Gastroesophageal sphincter (tissue), 4 donors: ENCODE measurements around the gene ATRX. TPM values are rescaled to one million over a fixed set of nuclear protein-coding genes. Genes with fewer than 3 reads are reported as not detected.
"Not testable (repeated sequence)": the region's sequence is repeated elsewhere in the genome, so short reads cannot be mapped to it uniquely, and the experiment has no call there.

Experiments
- ATAC-seq: fragments of 150-250 bp; one replicate; pipeline ENCODE4 v1.9.1; 2016; ENCODE audit warnings: mild to moderate bottlenecking, moderate library complexity
- H3K27ac ChIP-seq, 4 donors: fragments of 200-600 bp; sonication (generic) in 3 of 4; 1 replicate in 3 of 4; 2 replicates in 1 of 4; pipeline ENCODE4 v1.5.1; 2016 to 2019
- H3K27me3 ChIP-seq: fragments of 200-600 bp; sonication (generic); one replicate; pipeline ENCODE4 v1.5.1; 2019
- H3K36me3 ChIP-seq, 2 donors: fragments of 200-600 bp; sonication (generic); one replicate each; pipeline ENCODE4 v1.5.1; 2019; ENCODE audit warnings: control low read depth in 1 of 2
- H3K4me1 ChIP-seq, 3 donors: fragments of 200-600 bp; sonication (generic); 1 replicate in 2 of 3; 2 replicates in 1 of 3; pipeline ENCODE4 v1.5.1; 2016 to 2019; ENCODE audit warnings: control low read depth in 2 of 3
- H3K4me3 ChIP-seq, 2 donors: fragments of 200-600 bp; sonication (generic); one replicate each; pipeline ENCODE4 v1.5.1; 2019; ENCODE audit warnings: mild to moderate bottlenecking in 1 of 2, moderate library complexity in 1 of 2
- H3K9me3 ChIP-seq, 3 donors: fragments of 200-600 bp; sonication (generic); one replicate each; pipeline ENCODE4 v1.5.1; 2017 to 2019; ENCODE audit warnings: control low read depth in 2 of 3
- CTCF ChIP-seq, 4 experiments: fragments of 200-600 bp in 2 of 4; fragments of 450-650 bp in 2 of 4; sonication (generic) in 1 of 4; IDR thresholded peaks; one replicate each; pipeline ENCODE4 v1.5.1; 2017 to 2019; ENCODE audit warnings: antibody characterized with exemption in 4 of 4, mild to moderate bottlenecking in 2 of 4, moderate library complexity in 2 of 4
- EP300 ChIP-seq: sonication (generic); formaldehyde crosslinking; IDR thresholded peaks from one replicate; pipeline ENCODE4 v1.6.1; 2017; ENCODE audit warnings: antibody characterized with exemption, mild to moderate bottlenecking
- POLR2A ChIP-seq, 2 donors: fragments of 450-650 bp; IDR thresholded peaks; one replicate each; pipeline ENCODE4 v1.6.1; 2017; ENCODE audit warnings: antibody characterized with exemption in 2 of 2, mild to moderate bottlenecking in 2 of 2, moderate library complexity in 1 of 2
- POLR2AphosphoS5 ChIP-seq: sonication (generic); formaldehyde crosslinking; IDR thresholded peaks from one replicate; pipeline ENCODE4 v1.6.1; 2017; ENCODE audit warnings: antibody characterized with exemption
- WGBS, 2 donors: methylation state at CpG; one replicate each; pipeline ENCODE4 v1.1.5; 2018; ENCODE audit warnings: low coverage in 1 of 2; 5-methylcytosine and 5-hydroxymethylcytosine counted together
- total RNA-seq, 4 donors: library from RNA; depleted of rRNA; stranded (reverse); fragments of >200 nt; gene quantifications; one replicate each; pipeline ENCODE4 v1.1.0, GENCODE V29; 2016

Gene ATRX
- total RNA-seq, 4 donors from 2014 or later: 93.4 to 140 (median 117) TPM

- 73 to 88% methylated on average over 2 to 3 of the region's 3 CpGs for WGBS, 2 donors
- Histone ChIP-seq H3K27me3 (no peaks in the 10 kb centered on the region), H3K36me3 (no peaks in the 10 kb centered on the region), H3K9me3 (no peaks in the 10 kb centered on the region), H3K27ac (no peak overlapping the region), H3K4me1 (peaks cover 0 to 10% (median 0%) of the 10 kb centered on the region in 3 donors), H3K4me3 (no peak overlapping the region)
- no peak for TF ChIP-seq POLR2A (IDR thresholded peaks at IDR 0.05)
- no peak for TF ChIP-seq POLR2AphosphoS5
- no peak for TF ChIP-seq EP300
- TF ChIP-seq CTCF (IDR thresholded peaks at IDR 0.05): no peak
- no peak for ATAC-seq
These were observed 87.8 kb downstream of the ATRX start for GRCh38 chrX:77698242-77698641.

- Histone ChIP-seq H3K9me3 (no peaks in the 10 kb centered on the region), H3K36me3 (no peaks in the 10 kb centered on the region), H3K4me3 (no peak overlapping the region), H3K27me3 (no peaks in the 10 kb centered on the region), H3K4me1 (peaks cover 0 to 10% (median 0%) of the 10 kb centered on the region in 3 donors), H3K27ac (no peak overlapping the region)
- TF ChIP-seq EP300: no peak
- TF ChIP-seq CTCF (IDR thresholded peaks at IDR 0.05): no peak
- no peak for TF ChIP-seq POLR2AphosphoS5
- TF ChIP-seq POLR2A (IDR thresholded peaks at IDR 0.05): no peak
- no peak for ATAC-seq
These were observed 91.5 kb downstream of the ATRX start for GRCh38 chrX:77694491-77694890.

GRCh38 chrX:77693594-77693993 is 92.4 kb downstream of the ATRX start:
- TF ChIP-seq EP300: no peak
- no peak for TF ChIP-seq CTCF (IDR thresholded peaks at IDR 0.05)
- no peak for TF ChIP-seq POLR2AphosphoS5
- TF ChIP-seq POLR2A (IDR thresholded peaks at IDR 0.05): no peak
- peaks cover 0 to 1% of the 10 kb centered on the region in 2 donors for H3K36me3 ChIP-seq
- H3K9me3 ChIP-seq: no peaks in the 10 kb centered on the region
- no peak for ATAC-seq
- no peak overlapping the region for H3K4me3 ChIP-seq
- 54 to 60% methylated on average over 5 of the region's 5 CpGs for WGBS, 2 donors
- no peaks in the 10 kb centered on the region for H3K27me3 ChIP-seq
- H3K27ac ChIP-seq: no peak overlapping the region
- H3K4me1 ChIP-seq: peaks cover 0 to 10% (median 0%) of the 10 kb centered on the region in 3 donors

- peaks cover 0 to 10% of the 10 kb centered on the region in 2 donors for H3K36me3 ChIP-seq
- no peak for TF ChIP-seq EP300
- no peak for TF ChIP-seq CTCF (IDR thresholded peaks at IDR 0.05)
- TF ChIP-seq POLR2A (IDR thresholded peaks at IDR 0.05): no peak
- no peak for TF ChIP-seq POLR2AphosphoS5
- WGBS, 2 donors: 46 to 89% methylated on average over 2 of the region's 2 CpGs
These were observed 94.1 kb downstream of the ATRX start for GRCh38 chrX:77691916-77692315.

GRCh38 chrX:77689376-77689775 is 96.6 kb downstream of the ATRX start:
- TF ChIP-seq POLR2AphosphoS5: no peak
- TF ChIP-seq POLR2A (IDR thresholded peaks at IDR 0.05): no peak
- no peak for TF ChIP-seq EP300
- no peak for TF ChIP-seq CTCF (IDR thresholded peaks at IDR 0.05)
- peaks cover 0 to 18% of the 10 kb centered on the region in 2 donors for H3K36me3 ChIP-seq
- ATAC-seq: no peak
- H3K27me3 ChIP-seq: no peaks in the 10 kb centered on the region
- H3K4me1 ChIP-seq: peaks cover 0 to 4% (median 0%) of the 10 kb centered on the region in 3 donors
- WGBS, 2 donors: 57 to 83% methylated on average over 1 of the region's 1 CpG
- H3K9me3 ChIP-seq: no peaks in the 10 kb centered on the region
- H3K4me3 ChIP-seq: no peak overlapping the region
- no peak overlapping the region for H3K27ac ChIP-seq

More at GRCh38 chrX:77691916-77692315, 94.1 kb downstream of the ATRX start:
- Histone ChIP-seq H3K27ac (no peak overlapping the region), H3K4me1 (peaks cover 0 to 10% (median 0%) of the 10 kb centered on the region in 3 donors), H3K27me3 (no peaks in the 10 kb centered on the region), H3K9me3 (no peaks in the 10 kb centered on the region), H3K4me3 (no peak overlapping the region)
- no peak for ATAC-seq

- not testable (repeated sequence) for H3K4me3 ChIP-seq, H3K9me3 ChIP-seq, H3K4me1 ChIP-seq, H3K27ac ChIP-seq, ATAC-seq, H3K27me3 ChIP-seq
- peaks cover 0 to 33% of the 10 kb centered on the region in 2 donors for H3K36me3 ChIP-seq
- WGBS, 2 donors: 75 to 100% methylated on average over 1 of the region's 1 CpG
These were observed 100.3 kb downstream of the ATRX start for GRCh38 chrX:77685683-77686082.
